WTC11 (cell line): ENCODE data around the gene ACBD3.

Experiments
- CREB1 ChIP-seq: sonication (generic); formaldehyde crosslinking; IDR thresholded peaks from 2 replicates; pipeline ENCODE4 v1.8.0; 2023; ENCODE audit warnings: mild to moderate bottlenecking, missing genetic modification reagents
- CTCF ChIP-seq: fragments of 200-600 bp; IDR thresholded peaks from 2 replicates; pipeline ENCODE4 v1.8.0; 2022; ENCODE audit warnings: antibody characterized with exemption
- E2F4 ChIP-seq: sonication (generic); formaldehyde crosslinking; IDR thresholded peaks from 2 replicates; pipeline ENCODE4 v1.8.1; 2022; ENCODE audit warnings: low read depth, mild to moderate bottlenecking, moderate library complexity, missing genetic modification reagents, borderline replicate concordance
- GABPB1 ChIP-seq: sonication (generic); formaldehyde crosslinking; IDR thresholded peaks from 2 replicates; pipeline ENCODE4 v1.8.1; 2023; ENCODE audit warnings: mild to moderate bottlenecking, missing genetic modification reagents
- NFE2L1 ChIP-seq: sonication (generic); formaldehyde crosslinking; IDR thresholded peaks from 2 replicates; pipeline ENCODE4 v1.8.1; 2023; ENCODE audit warnings: missing genetic modification reagents
- NR2C2 ChIP-seq: sonication (generic); formaldehyde crosslinking; IDR thresholded peaks from 2 replicates; pipeline ENCODE4 v1.8.0; 2022; ENCODE audit warnings: mild to moderate bottlenecking, missing genetic modification reagents
- SP1 ChIP-seq: sonication (generic); formaldehyde crosslinking; conservative IDR thresholded peaks from 2 replicates; pipeline ENCODE4 v1.8.1; 2022; ENCODE audit warnings: missing genetic modification reagents
- ZBTB43 ChIP-seq: sonication (generic); formaldehyde crosslinking; IDR thresholded peaks from 2 replicates; pipeline ENCODE4 v1.8.1; 2023; ENCODE audit warnings: mild to moderate bottlenecking, missing genetic modification reagents

- no peak for TF ChIP-seq CTCF
- no peak for TF ChIP-seq NFE2L1 (CRISPR knock-in tag)
- no peak for TF ChIP-seq CREB1
- TF ChIP-seq NR2C2 (CRISPR knock-in tag), result no peak
- no peak for TF ChIP-seq E2F4 (CRISPR knock-in tag)
- peak; percentile 45; the same call in 1 of the 2 replicates for TF ChIP-seq ZBTB43
- TF ChIP-seq GABPB1 (CRISPR knock-in tag), result no peak
- no peak for TF ChIP-seq SP1
Observed at GRCh38 chr1:226111883-226112261, 74.7 kb downstream of the ACBD3 start.
